GM18519 (cell line): ENCODE data around the gene NDUFV3.
"Not testable (repeated sequence)": the region's sequence is repeated elsewhere in the genome, so short reads cannot be mapped to it uniquely, and the experiment has no call there.

Source experiments
- ATAC-seq: cut with Tn5 transposase; IDR thresholded peaks from one replicate; pipeline ENCODE4 v1.9.1; 2021; ENCODE audit warnings: mild to moderate bottlenecking, moderate library complexity; ENCODE audit not compliant: unreplicated experiment, low FRiP score

NDUFV3 gene

GRCh38 chr21:42931560-42932235 is 38.6 kb downstream of the NDUFV3 start:
- no peak for ATAC-seq

- ATAC-seq: not testable (repeated sequence)
Observed at GRCh38 chr21:42932378-42933136, 39.4 kb downstream of the NDUFV3 start.

- ATAC-seq: not testable (repeated sequence)
Observed at GRCh38 chr21:42933137-42933970, 40.2 kb downstream of the NDUFV3 start.

- not testable (repeated sequence) for ATAC-seq
Observed at GRCh38 chr21:42933973-42934372, 40.9 kb downstream of the NDUFV3 start.

GRCh38 chr21:42936360-42936759 is 43.3 kb downstream of the NDUFV3 start:
- ATAC-seq: not testable (repeated sequence)

- not testable (repeated sequence) for ATAC-seq
Observed at GRCh38 chr21:42937034-42937940, 44.2 kb downstream of the NDUFV3 start.

GRCh38 chr21:42937960-42938605 is 45.0 kb downstream of the NDUFV3 start:
- no peak for ATAC-seq

- ATAC-seq: not testable (repeated sequence)
Observed at GRCh38 chr21:42938606-42938995, 45.5 kb downstream of the NDUFV3 start.

- ATAC-seq: no peak
Observed at GRCh38 chr21:42939582-42940413, 46.7 kb downstream of the NDUFV3 start.

- no peak for ATAC-seq
Observed at GRCh38 chr21:42941696-42942085, 48.6 kb downstream of the NDUFV3 start.

- no peak for ATAC-seq
Observed at GRCh38 chr21:42942244-42942643, 49.1 kb downstream of the NDUFV3 start.

- not testable (repeated sequence) for ATAC-seq
Observed at GRCh38 chr21:42949094-42949755, 56.1 kb downstream of the NDUFV3 start.

- ATAC-seq: not testable (repeated sequence)
Observed at GRCh38 chr21:42951193-42951592, 58.1 kb downstream of the NDUFV3 start.

GRCh38 chr21:42956824-42957630 is 63.9 kb downstream of the NDUFV3 start:
- peak; percentile 94 for ATAC-seq

GRCh38 chr21:42958122-42958521 is 65.0 kb downstream of the NDUFV3 start:
- not testable (repeated sequence) for ATAC-seq

GRCh38 chr21:42959728-42960127 is 66.6 kb downstream of the NDUFV3 start:
- ATAC-seq: no peak

- ATAC-seq: no peak
Observed at GRCh38 chr21:42962380-42963007, 69.4 kb downstream of the NDUFV3 start.
